HG03066 (cell line): ENCODE measurements around the gene LGALS3BP.

Experiments used
- ATAC-seq: cut with Tn5 transposase; IDR thresholded peaks from one replicate; pipeline ENCODE4 v1.9.1; 2021; ENCODE audit warnings: low read depth; ENCODE audit not compliant: unreplicated experiment

LGALS3BP gene

GRCh38 chr17:78944956-78945355 lies 34.8 kb downstream of the LGALS3BP start:
- ATAC-seq, result no peak

- no peak for ATAC-seq
These were observed 35.7 kb downstream of the LGALS3BP start for GRCh38 chr17:78944026-78944425.

- ATAC-seq, result no peak
These were observed 39.0 kb downstream of the LGALS3BP start for GRCh38 chr17:78940708-78941107.

GRCh38 chr17:78940258-78940657 lies 39.5 kb downstream of the LGALS3BP start:
- ATAC-seq, result no peak

- ATAC-seq, result no peak
These were observed 40.1 kb downstream of the LGALS3BP start for GRCh38 chr17:78939615-78940014.

- no peak for ATAC-seq
These were observed 42.2 kb downstream of the LGALS3BP start for GRCh38 chr17:78937561-78937960.

GRCh38 chr17:78935419-78936323 lies 44.1 kb downstream of the LGALS3BP start:
- no peak for ATAC-seq

GRCh38 chr17:78934681-78935418 lies 44.9 kb downstream of the LGALS3BP start:
- no peak for ATAC-seq

GRCh38 chr17:78933959-78934568 lies 45.7 kb downstream of the LGALS3BP start:
- ATAC-seq, result no peak

GRCh38 chr17:78933025-78933958 lies 46.4 kb downstream of the LGALS3BP start:
- ATAC-seq, result no peak

- ATAC-seq, result no peak
These were observed 49.6 kb downstream of the LGALS3BP start for GRCh38 chr17:78929908-78930775.

GRCh38 chr17:78925662-78926555 lies 53.8 kb downstream of the LGALS3BP start:
- ATAC-seq, result no peak

GRCh38 chr17:78925234-78925633 lies 54.5 kb downstream of the LGALS3BP start, which contains the start of gene TIMP2:
TIMP2 (minus strand) TSS chr17:78925387; CDS start chr17:78925088, 299 bp downstream.
- ATAC-seq, result no peak

- ATAC-seq, result no peak
These were observed 55.1 kb downstream of the LGALS3BP start for GRCh38 chr17:78924481-78925151.

- no peak for ATAC-seq
These were observed 55.9 kb downstream of the LGALS3BP start for GRCh38 chr17:78923660-78924453.

- no peak for ATAC-seq
These were observed 56.8 kb downstream of the LGALS3BP start for GRCh38 chr17:78922816-78923498.
